HEK293 (cell line): ENCODE data around the gene HES5.

Experiments
- CTCF ChIP-seq: fragments of 450-650 bp; formaldehyde crosslinking; IDR thresholded peaks from 2 replicates; pipeline ENCODE4 v1.5.1; 2016; ENCODE audit warnings: missing biosample characterization, missing genetic modification characterization
- MYNN ChIP-seq: fragments of 450-650 bp; formaldehyde crosslinking; IDR thresholded peaks from 2 replicates; pipeline ENCODE4 v1.5.1; 2016; ENCODE audit warnings: missing biosample characterization, missing genetic modification characterization, borderline replicate concordance
- SETDB1 ChIP-seq: IDR thresholded peaks from one replicate; pipeline ENCODE4 v1.6.1; 2017; ENCODE audit warnings: mild to moderate bottlenecking, low read length, moderate library complexity, mixed read lengths; ENCODE audit not compliant: insufficient read length
- TCF7L2 ChIP-seq: IDR thresholded peaks from 2 replicates; pipeline ENCODE4 v1.6.1; 2011; ENCODE audit warnings: low read depth, mild to moderate bottlenecking, inconsistent platforms, low read length, moderate library complexity, borderline replicate concordance
- ZBTB10 ChIP-seq: fragments of 450-650 bp; formaldehyde crosslinking; IDR thresholded peaks from 2 replicates; pipeline ENCODE4 v1.5.1; 2016; ENCODE audit warnings: missing biosample characterization, missing genetic modification characterization
- ZBTB26 ChIP-seq: fragments of 450-650 bp; formaldehyde crosslinking; optimal IDR thresholded peaks from 2 replicates; pipeline ENCODE3; 2016; ENCODE audit warnings: missing biosample characterization, mild to moderate bottlenecking, missing genetic modification characterization
- ZNF148 ChIP-seq: fragments of 450-650 bp; formaldehyde crosslinking; IDR thresholded peaks from 2 replicates; pipeline ENCODE4 v1.5.0; 2017; ENCODE audit warnings: missing biosample characterization, missing genetic modification characterization, borderline replicate concordance
- ZNF292 ChIP-seq: fragments of 450-650 bp; formaldehyde crosslinking; IDR thresholded peaks from 2 replicates; pipeline ENCODE4 v1.5.1; 2016; ENCODE audit warnings: low read depth, missing biosample characterization, missing genetic modification characterization, borderline replicate concordance
- ZNF561 ChIP-seq: fragments of 450-650 bp; IDR thresholded peaks from 2 replicates; pipeline ENCODE4 v1.5.1; 2018; ENCODE audit warnings: missing biosample characterization, missing genetic modification characterization, borderline replicate concordance
- ZNF600 ChIP-seq: fragments of 450-650 bp; formaldehyde crosslinking; IDR thresholded peaks from 2 replicates; pipeline ENCODE4 v1.5.1; 2016; ENCODE audit warnings: missing biosample characterization, missing genetic modification characterization
- ZNF621 ChIP-seq: fragments of 450-650 bp; formaldehyde crosslinking; IDR thresholded peaks from 2 replicates; pipeline ENCODE4 v1.5.1; 2017; ENCODE audit warnings: missing biosample characterization, missing genetic modification characterization

GRCh38 chr1:2561898-2562895, 32.1 kb upstream of the HES5 start:
- TF ChIP-seq SETDB1 = no peak
- TF ChIP-seq CTCF (tag by site-specific recombination) = peak; percentile 40; the same call in 1 of the 2 replicates
- TF ChIP-seq TCF7L2 = no peak
- TF ChIP-seq ZNF292 = no peak
- no peak for TF ChIP-seq ZNF148 (tag by site-specific recombination)
- no peak for TF ChIP-seq ZNF621 (tag by site-specific recombination)
- no peak for TF ChIP-seq ZNF600
- no peak for TF ChIP-seq ZBTB10 (tag by site-specific recombination)
- no peak for TF ChIP-seq ZNF561 (tag by site-specific recombination)
- TF ChIP-seq MYNN = no peak
- no peak for TF ChIP-seq ZBTB26 (tag by site-specific recombination)
